K562 (cell line): ENCODE data around the gene HSF2BP.

Source experiments
- BHLHE40 ChIP-seq: IDR thresholded peaks from 2 replicates; pipeline ENCODE4 v1.6.1; 2011; ENCODE audit warnings: low read length, improper control_type of control experiment
- CHD2 ChIP-seq: IDR thresholded peaks from 2 replicates; pipeline ENCODE4 v1.6.1; 2011; ENCODE audit warnings: low read depth, low read length
- JUND ChIP-seq, 2 experiments: IDR thresholded peaks; 2 replicates in 1 of 2; 3 replicates in 1 of 2; pipeline ENCODE4 v1.6.1; 2011; ENCODE audit warnings: borderline replicate concordance in 2 of 2, low read depth in 2 of 2, low read length in 2 of 2, improper control_type of control experiment in 1 of 2, missing biosample characterization in 1 of 2, missing genetic modification characterization in 1 of 2, missing genetic modification reagents in 1 of 2
- NR2C2 ChIP-seq, 2 experiments: fragments of 200-800 bp in 1 of 2; sonication (Bioruptor generic) in 1 of 2; sonication (generic) in 1 of 2; formaldehyde crosslinking in 1 of 2; IDR thresholded peaks; 2 replicates each; pipeline versions ENCODE4 v1.6.1 to v1.8.0; 2016 to 2022; ENCODE audit warnings: mild to moderate bottlenecking in 1 of 2, missing compliant biosample characterization in 1 of 2, missing genetic modification characterization in 1 of 2, missing genetic modification reagents in 1 of 2
- POLR2AphosphoS5 ChIP-seq: IDR thresholded peaks from 2 replicates; pipeline ENCODE4 v1.6.1; 2011; ENCODE audit warnings: mild to moderate bottlenecking, low read depth, low read length, moderate library complexity; ENCODE audit not compliant: control insufficient read depth, insufficient read depth
- STAT5A ChIP-seq: IDR thresholded peaks from 2 replicates; pipeline ENCODE4 v1.6.1; 2012; ENCODE audit warnings: low read length, inconsistent platforms, borderline replicate concordance
- ZFPM2 ChIP-seq: fragments of 250-450 bp; sonication (Bioruptor Pico); IDR thresholded peaks from 2 replicates; pipeline ENCODE4 v1.5.1; 2022; ENCODE audit warnings: mild to moderate bottlenecking
- TF ChIP-seq, protein P1 (sequence below): fragments of 450-650 bp; conservative IDR thresholded peaks from 2 replicates; pipeline ENCODE4 v1.6.1; 2016; ENCODE audit warnings: missing genetic modification characterization, low read depth, mild to moderate bottlenecking, missing compliant biosample characterization, moderate library complexity
- TF ChIP-seq, protein P2 (sequence below): fragments of 150-350 bp; IDR thresholded peaks from 2 replicates; pipeline ENCODE4 v1.6.1; 2014; ENCODE audit warnings: low read depth, mild to moderate bottlenecking, low read length, borderline replicate concordance

DNA sequence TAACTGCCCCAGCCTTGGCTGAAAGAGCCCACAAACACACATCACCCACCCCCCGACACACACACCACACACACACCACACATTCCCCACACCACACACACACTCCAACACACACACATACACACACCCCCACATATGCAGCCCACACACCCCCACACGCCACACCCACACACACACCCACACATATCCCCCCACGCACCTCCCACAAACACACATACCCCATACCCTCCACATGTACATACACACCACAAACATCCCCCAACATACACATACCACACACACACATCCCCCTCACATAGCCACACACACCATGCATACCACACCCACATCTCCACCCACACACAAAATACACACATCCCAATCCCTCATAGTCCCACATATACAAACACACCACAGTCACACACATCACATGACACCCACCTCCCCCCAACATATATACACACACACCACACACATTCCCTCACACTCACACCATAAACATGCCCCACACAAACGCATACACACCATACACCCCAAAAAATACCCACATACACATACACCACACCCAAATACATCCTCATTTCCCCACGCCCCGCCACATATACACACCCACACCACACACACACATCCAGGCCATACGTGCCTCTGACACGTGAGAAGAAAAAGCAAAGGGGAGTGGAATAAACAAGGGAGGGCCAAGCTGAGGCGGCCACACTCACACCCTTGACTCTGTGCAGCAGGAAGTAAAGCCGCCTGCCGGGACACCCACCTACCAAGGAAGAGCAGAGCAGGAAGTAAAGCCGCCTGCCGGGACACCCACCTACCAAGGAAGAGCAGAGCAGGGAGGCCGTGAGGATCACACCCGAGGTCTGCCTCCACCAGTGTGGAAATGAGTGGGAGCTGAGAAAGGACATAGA is 53.7 kb downstream of the HSF2BP start:
- TF ChIP-seq CHD2 (no peak), BHLHE40 (no peak), STAT5A (no peak), ZFPM2 (CRISPR knock-in tag) (no peak), NR2C2 (CRISPR knock-in tag; IDR thresholded peaks at IDR 0.05) (no peak), NR2C2 (tag; IDR thresholded peaks at IDR 0.05) (no peak), POLR2AphosphoS5 (no peak), JUND (IDR thresholded peaks at IDR 0.05; ENCODE audit: borderline replicate concordance, low read depth, low read length) (no peak), JUND (tag; IDR thresholded peaks at IDR 0.05; ENCODE audit: borderline replicate concordance, low read depth, low read length) (no peak)
- TF ChIP-seq, protein P1, sequence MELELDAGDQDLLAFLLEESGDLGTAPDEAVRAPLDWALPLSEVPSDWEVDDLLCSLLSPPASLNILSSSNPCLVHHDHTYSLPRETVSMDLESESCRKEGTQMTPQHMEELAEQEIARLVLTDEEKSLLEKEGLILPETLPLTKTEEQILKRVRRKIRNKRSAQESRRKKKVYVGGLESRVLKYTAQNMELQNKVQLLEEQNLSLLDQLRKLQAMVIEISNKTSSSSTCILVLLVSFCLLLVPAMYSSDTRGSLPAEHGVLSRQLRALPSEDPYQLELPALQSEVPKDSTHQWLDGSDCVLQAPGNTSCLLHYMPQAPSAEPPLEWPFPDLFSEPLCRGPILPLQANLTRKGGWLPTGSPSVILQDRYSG (tag), result no peak
- TF ChIP-seq, protein P2, sequence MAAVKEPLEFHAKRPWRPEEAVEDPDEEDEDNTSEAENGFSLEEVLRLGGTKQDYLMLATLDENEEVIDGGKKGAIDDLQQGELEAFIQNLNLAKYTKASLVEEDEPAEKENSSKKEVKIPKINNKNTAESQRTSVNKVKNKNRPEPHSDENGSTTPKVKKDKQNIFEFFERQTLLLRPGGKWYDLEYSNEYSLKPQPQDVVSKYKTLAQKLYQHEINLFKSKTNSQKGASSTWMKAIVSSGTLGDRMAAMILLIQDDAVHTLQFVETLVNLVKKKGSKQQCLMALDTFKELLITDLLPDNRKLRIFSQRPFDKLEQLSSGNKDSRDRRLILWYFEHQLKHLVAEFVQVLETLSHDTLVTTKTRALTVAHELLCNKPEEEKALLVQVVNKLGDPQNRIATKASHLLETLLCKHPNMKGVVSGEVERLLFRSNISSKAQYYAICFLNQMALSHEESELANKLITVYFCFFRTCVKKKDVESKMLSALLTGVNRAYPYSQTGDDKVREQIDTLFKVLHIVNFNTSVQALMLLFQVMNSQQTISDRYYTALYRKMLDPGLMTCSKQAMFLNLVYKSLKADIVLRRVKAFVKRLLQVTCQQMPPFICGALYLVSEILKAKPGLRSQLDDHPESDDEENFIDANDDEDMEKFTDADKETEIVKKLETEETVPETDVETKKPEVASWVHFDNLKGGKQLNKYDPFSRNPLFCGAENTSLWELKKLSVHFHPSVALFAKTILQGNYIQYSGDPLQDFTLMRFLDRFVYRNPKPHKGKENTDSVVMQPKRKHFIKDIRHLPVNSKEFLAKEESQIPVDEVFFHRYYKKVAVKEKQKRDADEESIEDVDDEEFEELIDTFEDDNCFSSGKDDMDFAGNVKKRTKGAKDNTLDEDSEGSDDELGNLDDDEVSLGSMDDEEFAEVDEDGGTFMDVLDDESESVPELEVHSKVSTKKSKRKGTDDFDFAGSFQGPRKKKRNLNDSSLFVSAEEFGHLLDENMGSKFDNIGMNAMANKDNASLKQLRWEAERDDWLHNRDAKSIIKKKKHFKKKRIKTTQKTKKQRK, result no peak
